DMS114 treated with DMSO at 0.1 percent for 48 hours (cell line): Measurements from ENCODE around the gene MINDY4.
"Not testable (repeated sequence)": the region's sequence is repeated elsewhere in the genome, so short reads cannot be mapped to it uniquely, and the experiment has no call there.

ENCODE experiments used
- DNase-seq: peaks from one replicate; lab custom pipeline; 2025; ENCODE audit not compliant: unreplicated experiment; lab: John Stamatoyannopoulos, UW

Gene MINDY4

GRCh38 chr7:30831936-30832335, 60.7 kb downstream of the MINDY4 start:
- DNase-seq = no peak

- DNase-seq = not testable (repeated sequence)
These were observed 62.9 kb downstream of the MINDY4 start for GRCh38 chr7:30834017-30834674.

- DNase-seq = no peak
These were observed 64.2 kb downstream of the MINDY4 start for GRCh38 chr7:30835396-30835915.

GRCh38 chr7:30836991-30837390, 65.8 kb downstream of the MINDY4 start:
- no peak for DNase-seq

- DNase-seq = no peak
These were observed 66.4 kb downstream of the MINDY4 start for GRCh38 chr7:30837581-30837980.

- no peak for DNase-seq
These were observed 66.8 kb downstream of the MINDY4 start for GRCh38 chr7:30838008-30838407.

GRCh38 chr7:30840141-30841024, 69.2 kb downstream of the MINDY4 start:
- no peak for DNase-seq

GRCh38 chr7:30841025-30841735, 70.0 kb downstream of the MINDY4 start:
- DNase-seq = no peak

GRCh38 chr7:30841801-30842541, 70.8 kb downstream of the MINDY4 start:
- DNase-seq = no peak

GRCh38 chr7:30842542-30843451, 71.6 kb downstream of the MINDY4 start:
- DNase-seq = no peak

GRCh38 chr7:30843741-30844482, 72.7 kb downstream of the MINDY4 start:
- DNase-seq = no peak

GRCh38 chr7:30844483-30844874, 73.3 kb downstream of the MINDY4 start:
- no peak for DNase-seq

- DNase-seq = no peak
These were observed 73.7 kb downstream of the MINDY4 start for GRCh38 chr7:30844916-30845315.

GRCh38 chr7:30845426-30846135, 74.4 kb downstream of the MINDY4 start:
- DNase-seq = no peak

- no peak for DNase-seq
These were observed 75.2 kb downstream of the MINDY4 start for GRCh38 chr7:30846378-30846777.

- DNase-seq = no peak
These were observed 77.1 kb downstream of the MINDY4 start for GRCh38 chr7:30848121-30848855.

- DNase-seq = no peak
These were observed 78.3 kb downstream of the MINDY4 start for GRCh38 chr7:30849565-30849964.

- no peak for DNase-seq
These were observed 79.2 kb downstream of the MINDY4 start for GRCh38 chr7:30850426-30850825.
